ENCODE data around the gene TEAD1.

TEAD1 gene

GRCh38 chr11:12725863-12726682 is 51.9 kb downstream of the TEAD1 start:
- intact Hi-C loops (cut with DNase I) = no loop called here
- no peak for DNase-seq

GRCh38 chr11:12727563-12728211 is 53.5 kb downstream of the TEAD1 start:
- no peak for DNase-seq
- intact Hi-C loops (cut with DNase I) = no loop called here

GRCh38 chr11:12728417-12728816 is 54.2 kb downstream of the TEAD1 start:
- DNase-seq = no peak
- intact Hi-C loops (cut with DNase I) = no loop called here

- intact Hi-C loops (cut with DNase I) = no loop called here
- DNase-seq = no peak
These were observed 55.7 kb downstream of the TEAD1 start for GRCh38 chr11:12729941-12730340.

GRCh38 chr11:12731841-12732336 is 57.7 kb downstream of the TEAD1 start:
- DNase-seq = no peak
- intact Hi-C loops (cut with DNase I) = no loop called here

- no peak for DNase-seq
- intact Hi-C loops (cut with DNase I) = no loop called here
These were observed 58.9 kb downstream of the TEAD1 start for GRCh38 chr11:12733091-12733490.

- DNase-seq = no peak
- intact Hi-C loops (cut with DNase I) = no loop called here
These were observed 60.4 kb downstream of the TEAD1 start for GRCh38 chr11:12734625-12735024.

GRCh38 chr11:12735262-12735661 is 61.0 kb downstream of the TEAD1 start:
- intact Hi-C loops (cut with DNase I) = no loop called here
- DNase-seq = no peak

- intact Hi-C loops (cut with DNase I) = no loop called here
- DNase-seq = no peak
These were observed 62.8 kb downstream of the TEAD1 start for GRCh38 chr11:12737024-12737423.

- peak in 2 of 10 donors; percentile 16 to 28 for DNase-seq
- intact Hi-C loops (cut with DNase I) = no loop called here
These were observed 67.5 kb downstream of the TEAD1 start for GRCh38 chr11:12741671-12742216.

- DNase-seq = no peak
- intact Hi-C loops (cut with DNase I) = no loop called here
These were observed 69.7 kb downstream of the TEAD1 start for GRCh38 chr11:12743834-12744449.

GRCh38 chr11:12744826-12745502 is 70.7 kb downstream of the TEAD1 start:
- intact Hi-C loops (cut with DNase I) = no loop called here
- DNase-seq = no peak

GRCh38 chr11:12745787-12746186 is 71.6 kb downstream of the TEAD1 start:
- DNase-seq = no peak
- intact Hi-C loops (cut with DNase I) = no loop called here

GRCh38 chr11:12746593-12747097 is 72.4 kb downstream of the TEAD1 start:
- peak in 4 of 10 donors; percentile 11 to 78 (median 38) for DNase-seq

GRCh38 chr11:12748561-12748960 is 74.3 kb downstream of the TEAD1 start:
- intact Hi-C loops (cut with DNase I) = no loop called here
- peak in 2 of 10 donors; percentile 59 to 60 for DNase-seq

More at GRCh38 chr11:12746593-12747097, 72.4 kb downstream of the TEAD1 start:
- intact Hi-C loops (cut with DNase I) = no loop called here

- intact Hi-C loops (cut with DNase I) = no loop called here
These were observed 75.2 kb downstream of the TEAD1 start for GRCh38 chr11:12749442-12749841.

GRCh38 chr11:12750181-12750580 is 76.0 kb downstream of the TEAD1 start:
- intact Hi-C loops (cut with DNase I) = no loop called here
- DNase-seq = no peak

More at GRCh38 chr11:12749442-12749841, 75.2 kb downstream of the TEAD1 start:
- DNase-seq = peak in 1 of 10 donors; percentile 59

- DNase-seq = no peak
- intact Hi-C loops (cut with DNase I) = no loop called here
These were observed 78.8 kb downstream of the TEAD1 start for GRCh38 chr11:12752868-12753524.

GRCh38 chr11:12754021-12754420 is 79.8 kb downstream of the TEAD1 start:
- peak in 1 of 10 donors; percentile 20 for DNase-seq
- intact Hi-C loops (cut with DNase I) = no loop called here

All from posterior cingulate gyrus (tissue), 11 donors.